HPDE6-E6E7 (cell line): Measurements from ENCODE around the gene GRIN1.

Experiments used
- DNase-seq: peaks from one replicate; pipeline ENCODE4 v3.0.0; 2011; ENCODE audit warnings: missing footprints; ENCODE audit errors: extremely low spot score

The GRIN1 gene

DNA sequence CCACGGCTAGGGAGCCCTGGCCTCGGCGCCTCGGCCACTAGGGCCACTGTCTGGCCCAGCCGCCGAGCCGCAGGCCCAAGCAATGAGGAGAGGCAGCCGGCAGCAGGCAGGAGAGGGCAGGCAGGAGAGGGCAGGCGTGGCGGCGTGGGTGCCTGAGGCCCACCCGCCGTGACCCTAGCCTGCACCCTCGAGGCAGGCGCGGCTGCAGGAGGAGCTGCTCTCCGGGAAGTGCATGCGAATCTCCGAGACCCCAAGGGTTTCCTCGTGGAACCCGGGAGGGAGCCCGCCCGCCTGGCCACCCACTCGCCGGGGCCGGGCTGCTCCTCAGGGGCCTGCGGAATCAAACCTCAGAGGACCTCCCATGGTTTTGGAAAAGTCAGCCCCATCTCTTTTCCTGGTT, 9.3 kb downstream of the GRIN1 start:
- no peak for DNase-seq

- DNase-seq = no peak
These were observed 9.7 kb downstream of the GRIN1 start for GRCh38 chr9:137148661-137149060.

GRCh38 chr9:137149363-137149762, 10.4 kb downstream of the GRIN1 start:
- no peak for DNase-seq

DNA sequence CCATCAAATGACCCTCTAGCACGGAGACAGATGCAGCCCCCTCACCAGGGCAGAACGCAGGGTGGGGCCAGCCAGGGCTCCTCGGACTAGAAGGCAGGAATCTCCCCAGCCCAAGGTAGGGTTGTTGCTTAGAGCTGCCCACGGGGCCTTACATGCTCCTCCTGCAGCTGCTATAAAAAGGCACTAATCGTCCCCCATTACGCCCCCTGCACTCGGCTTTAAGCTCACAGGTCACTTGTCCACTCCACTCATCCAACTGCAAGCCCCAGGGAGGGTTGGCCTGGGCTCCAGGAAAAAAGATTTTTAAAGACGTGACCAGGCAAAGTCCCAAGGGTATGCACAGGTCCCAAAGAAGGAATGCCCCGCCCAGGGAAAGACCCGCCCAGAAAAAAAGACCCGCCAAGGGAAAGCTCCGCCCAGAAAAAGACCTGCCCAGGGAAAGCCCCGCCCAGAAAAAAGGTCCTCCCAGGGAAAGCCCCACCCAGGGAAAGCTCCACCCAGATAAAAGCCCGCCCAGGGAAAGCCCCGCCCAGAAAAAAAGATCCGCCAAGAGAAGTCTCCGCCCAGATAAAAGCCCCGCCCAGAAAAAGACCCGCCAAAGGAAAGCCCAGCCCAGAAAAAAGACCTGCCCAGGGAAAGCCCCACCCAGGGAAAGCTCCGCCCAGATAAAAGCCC, 11.1 kb downstream of the GRIN1 start:
- DNase-seq = no peak

DNA sequence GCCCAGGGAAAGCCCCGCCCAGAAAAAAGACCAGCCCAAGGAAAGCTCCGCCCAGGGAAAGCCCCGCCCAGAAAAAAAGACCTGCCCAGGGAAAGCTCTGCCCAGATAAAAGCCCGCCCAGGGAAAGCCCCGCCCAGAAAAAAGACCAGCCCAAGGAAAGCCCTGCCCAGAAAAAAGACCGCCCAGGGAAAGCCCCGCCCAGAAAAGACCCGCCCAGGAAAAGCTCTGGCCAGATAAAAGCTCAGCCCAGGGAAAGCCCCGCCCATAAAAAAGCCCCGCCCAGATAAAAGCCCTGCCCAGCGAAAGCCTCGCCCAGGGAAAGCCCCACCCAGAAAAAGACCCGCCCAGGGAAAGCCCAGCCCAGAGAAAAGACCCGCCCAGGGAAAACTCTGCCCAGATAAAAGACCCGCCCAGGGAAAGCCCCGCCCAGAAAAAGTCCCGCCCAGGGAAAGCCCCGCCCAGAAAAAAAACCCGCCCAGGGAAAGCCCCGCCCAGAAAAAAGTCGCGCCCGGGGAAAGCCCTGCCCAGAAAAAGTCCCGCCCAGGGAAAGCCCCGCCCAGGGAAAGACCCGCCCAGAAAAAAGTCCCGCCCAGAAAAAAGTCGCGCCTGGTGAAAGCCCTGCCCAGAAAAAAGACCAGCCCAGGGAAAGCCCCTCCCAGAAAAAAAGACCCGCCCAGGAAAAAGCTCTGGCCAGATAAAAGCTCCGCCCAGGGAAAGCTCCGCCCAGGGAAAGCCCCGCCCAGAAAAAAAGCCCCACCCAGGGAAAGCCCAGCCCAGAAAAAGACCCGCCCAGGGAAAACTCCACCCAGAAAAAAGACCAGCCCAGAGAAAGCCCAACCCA, 11.9 kb downstream of the GRIN1 start:
- DNase-seq = no peak

- DNase-seq = no peak
These were observed 14.0 kb downstream of the GRIN1 start for GRCh38 chr9:137152844-137153405.

- no peak for DNase-seq
These were observed 17.8 kb downstream of the GRIN1 start for GRCh38 chr9:137156567-137157375.

DNA sequence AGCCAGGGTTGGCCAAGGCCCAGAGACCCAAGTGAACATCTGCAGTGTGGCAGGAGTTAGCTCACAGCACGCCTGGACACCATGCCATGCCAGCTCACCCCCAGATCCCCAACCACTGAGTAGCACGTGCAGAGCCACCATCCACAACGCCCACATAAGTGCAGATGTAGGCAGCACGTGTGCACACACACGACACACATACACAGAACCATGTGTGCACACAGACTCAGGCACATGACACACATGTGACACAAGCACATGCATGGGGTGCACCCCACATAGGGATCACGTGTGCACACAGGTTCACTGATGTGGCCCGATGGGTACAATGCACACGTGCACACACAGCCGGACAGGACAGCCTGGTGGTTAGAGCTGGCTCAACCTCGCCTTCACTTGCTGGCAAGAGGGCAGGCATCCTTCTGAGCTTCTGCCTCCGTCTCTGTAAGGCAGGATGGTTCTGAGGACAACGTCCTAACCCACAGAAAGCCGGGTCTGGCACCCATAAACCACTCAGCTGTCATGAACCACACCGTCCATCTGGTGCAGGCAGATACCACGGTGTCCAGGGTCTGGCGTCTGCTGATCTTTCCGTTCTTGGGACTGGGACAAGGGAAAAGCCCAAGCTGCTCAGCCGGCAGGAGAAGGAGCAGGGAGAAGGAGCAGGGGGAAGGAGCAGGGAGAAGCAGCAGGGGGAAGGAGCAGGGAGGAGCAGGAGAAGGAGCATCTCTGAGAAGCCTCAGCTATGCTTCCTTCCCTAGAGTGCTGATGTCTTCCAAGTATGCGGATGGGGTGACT, 18.9 kb downstream of the GRIN1 start:
- DNase-seq = no peak

DNA sequence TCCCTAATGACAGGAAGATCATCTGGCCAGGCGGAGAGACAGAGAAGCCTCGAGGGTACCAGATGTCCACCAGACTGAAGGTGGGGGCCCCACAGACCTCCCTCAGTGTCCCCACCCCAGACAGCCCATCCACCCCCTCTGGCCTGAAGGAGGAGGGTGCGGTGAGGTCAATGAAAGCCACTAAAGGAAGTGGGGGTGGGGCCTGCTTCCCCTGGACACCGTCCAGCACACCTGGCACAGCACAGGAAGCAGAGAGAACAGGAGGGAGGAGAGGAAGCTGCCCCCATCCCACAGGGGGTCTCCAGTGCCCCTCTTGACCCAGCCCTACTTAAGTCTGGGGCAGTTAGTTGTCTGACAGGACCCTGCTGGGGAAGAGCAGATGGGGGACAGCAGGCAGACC, 19.7 kb downstream of the GRIN1 start:
- no peak for DNase-seq

DNA sequence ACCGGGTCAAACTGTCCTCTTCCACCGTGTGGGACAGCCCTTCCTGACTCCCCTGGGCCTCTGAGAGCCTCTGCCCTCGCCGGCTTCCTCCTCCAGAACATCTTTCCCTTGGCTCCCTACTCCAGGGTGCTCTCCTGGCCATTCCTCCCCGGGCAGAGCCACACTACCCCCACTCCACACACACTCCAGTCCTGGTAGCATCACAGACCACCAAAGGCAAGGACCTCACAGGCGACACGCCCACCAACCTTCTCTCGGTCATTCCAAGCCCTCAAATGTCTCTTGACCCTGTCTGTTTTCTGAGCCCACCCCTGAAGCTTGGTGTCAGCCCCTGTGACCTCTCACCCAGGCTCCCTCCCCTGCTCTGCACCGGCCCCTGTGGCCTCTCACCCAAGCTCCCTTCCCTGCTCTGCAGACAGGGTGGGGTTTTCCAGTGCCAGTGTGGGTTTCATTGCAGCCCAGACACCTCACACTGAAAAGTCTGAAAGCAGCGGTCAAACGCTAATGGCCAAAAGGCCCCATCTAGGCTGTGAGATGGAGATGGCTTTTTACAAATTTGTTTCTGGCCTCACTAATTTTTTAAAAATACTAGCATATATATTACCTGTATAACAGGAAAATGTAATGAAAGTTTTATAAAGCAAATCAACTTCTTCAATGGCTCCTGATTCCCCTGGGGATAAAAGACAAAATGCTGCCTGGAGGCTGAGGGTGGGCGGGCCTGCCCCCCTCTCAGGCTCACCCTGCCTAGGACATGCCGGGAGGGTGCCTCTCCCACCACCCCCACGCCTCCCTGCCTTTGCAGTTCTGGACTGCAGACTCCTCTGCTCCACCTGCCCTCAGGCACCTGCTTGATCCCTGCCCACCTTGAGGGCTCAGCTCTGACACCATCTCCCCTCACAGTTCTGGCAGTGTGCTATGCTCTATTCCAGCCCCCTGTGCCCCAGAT, 20.4 kb downstream of the GRIN1 start:
- no peak for DNase-seq

DNA sequence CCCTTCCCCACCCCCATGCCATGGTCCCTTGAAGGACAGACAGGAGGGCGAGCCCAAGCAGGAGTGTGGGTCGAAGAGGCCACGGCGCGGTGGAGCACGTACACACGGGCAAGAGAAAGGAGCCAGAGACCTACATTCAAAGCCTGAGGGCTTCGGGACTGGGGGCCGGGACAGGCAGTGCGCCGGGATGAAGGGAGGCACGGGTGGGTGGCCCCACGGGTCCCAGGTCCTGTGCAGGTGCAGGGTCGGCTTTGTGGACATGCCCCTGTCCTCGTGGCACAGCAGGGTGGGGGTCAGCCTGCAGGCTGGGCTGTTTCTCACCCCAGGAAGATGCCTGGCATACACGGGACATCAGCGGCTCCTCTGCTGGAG, 21.1 kb downstream of the GRIN1 start:
- no peak for DNase-seq

- no peak for DNase-seq
These were observed 22.0 kb downstream of the GRIN1 start for GRCh38 chr9:137160716-137161557.

DNA sequence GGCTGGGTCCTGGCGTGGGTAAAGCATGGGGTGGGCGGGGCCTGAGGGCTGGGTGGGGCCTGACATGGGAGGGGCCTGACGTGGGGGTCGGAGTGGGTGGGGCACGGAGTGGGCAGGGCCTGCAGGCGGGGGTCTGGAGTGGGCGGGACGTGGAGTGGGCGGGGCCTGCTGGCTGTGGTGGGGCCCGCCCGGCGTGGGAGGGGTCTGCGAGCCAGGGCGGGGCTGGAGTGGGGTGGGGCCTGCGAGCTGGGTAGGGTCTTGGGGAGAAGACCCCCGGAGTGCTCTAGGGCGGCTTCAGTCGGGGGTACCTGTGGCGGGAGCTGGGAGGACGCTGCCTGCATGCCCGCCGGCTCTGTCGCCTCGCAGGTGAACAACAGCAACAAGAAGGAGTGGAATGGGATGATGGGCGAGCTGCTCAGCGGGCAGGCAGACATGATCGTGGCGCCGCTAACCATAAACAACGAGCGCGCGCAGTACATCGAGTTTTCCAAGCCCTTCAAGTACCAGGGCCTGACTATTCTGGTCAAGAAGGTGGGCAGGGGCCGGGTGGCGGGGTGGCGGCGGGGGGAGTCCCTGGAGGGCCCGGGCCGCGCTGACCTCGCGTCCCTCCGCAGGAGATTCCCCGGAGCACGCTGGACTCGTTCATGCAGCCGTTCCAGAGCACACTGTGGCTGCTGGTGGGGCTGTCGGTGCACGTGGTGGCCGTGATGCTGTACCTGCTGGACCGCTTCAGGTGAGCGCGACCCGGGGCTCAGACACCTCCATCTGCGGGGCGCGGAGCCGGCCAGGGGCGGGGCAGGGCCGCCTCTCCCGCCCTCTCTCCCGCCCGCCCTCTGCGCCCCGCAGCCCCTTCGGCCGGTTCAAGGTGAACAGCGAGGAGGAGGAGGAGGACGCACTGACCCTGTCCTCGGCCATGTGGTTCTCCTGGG, 22.9 kb downstream of the GRIN1 start:
- no peak for DNase-seq

DNA sequence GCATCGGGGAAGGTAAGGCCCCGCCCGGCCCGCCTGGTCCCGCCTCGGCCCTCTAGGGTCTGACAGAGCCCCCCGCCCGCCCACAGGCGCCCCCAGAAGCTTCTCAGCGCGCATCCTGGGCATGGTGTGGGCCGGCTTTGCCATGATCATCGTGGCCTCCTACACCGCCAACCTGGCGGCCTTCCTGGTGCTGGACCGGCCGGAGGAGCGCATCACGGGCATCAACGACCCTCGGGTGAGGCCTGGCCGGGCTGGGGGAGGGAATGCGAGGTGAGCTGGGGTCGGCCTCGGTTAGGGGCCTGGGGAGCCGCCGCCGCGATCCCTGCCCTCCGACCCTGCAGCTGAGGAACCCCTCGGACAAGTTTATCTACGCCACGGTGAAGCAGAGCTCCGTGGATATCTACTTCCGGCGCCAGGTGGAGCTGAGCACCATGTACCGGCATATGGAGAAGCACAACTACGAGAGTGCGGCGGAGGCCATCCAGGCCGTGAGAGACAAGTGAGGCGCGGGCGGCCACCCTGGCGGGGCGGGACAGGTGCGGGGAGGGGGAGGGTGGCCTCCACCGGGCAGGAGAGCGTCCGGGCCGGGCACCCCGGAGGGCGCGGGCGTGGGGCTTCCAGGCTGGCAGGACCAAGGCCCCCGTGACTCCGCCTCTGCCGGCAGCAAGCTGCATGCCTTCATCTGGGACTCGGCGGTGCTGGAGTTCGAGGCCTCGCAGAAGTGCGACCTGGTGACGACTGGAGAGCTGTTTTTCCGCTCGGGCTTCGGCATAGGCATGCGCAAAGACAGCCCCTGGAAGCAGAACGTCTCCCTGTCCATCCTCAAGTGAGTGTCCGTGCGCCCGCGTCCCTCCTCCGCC, 23.8 kb downstream of the GRIN1 start:
- DNase-seq = no peak

DNA sequence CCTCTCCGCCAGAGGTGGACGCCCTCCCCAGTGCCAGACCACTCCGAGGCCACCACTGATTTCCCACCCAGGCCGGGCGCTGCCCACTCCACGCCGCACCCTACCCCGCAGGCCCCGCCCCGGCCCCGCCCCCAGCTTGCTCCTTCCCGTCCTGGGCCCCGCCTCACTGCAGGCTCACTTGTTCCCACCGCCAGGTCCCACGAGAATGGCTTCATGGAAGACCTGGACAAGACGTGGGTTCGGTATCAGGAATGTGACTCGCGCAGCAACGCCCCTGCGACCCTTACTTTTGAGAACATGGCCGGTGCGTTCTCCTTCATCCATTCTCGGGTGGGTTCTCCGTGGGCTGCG, 24.4 kb downstream of the GRIN1 start:
- no peak for DNase-seq

- no peak for DNase-seq
These were observed 24.9 kb downstream of the GRIN1 start for GRCh38 chr9:137163805-137164204.
